GM04504 (cell line): ENCODE data around the gene SPINK4.

ENCODE experiments used
- DNase-seq: peaks from one replicate; pipeline ENCODE4 v3.0.0-alpha.2; 2012; ENCODE audit warnings: low read depth

SPINK4 gene

GRCh38 chr9:33291901-33292300 lies 51.9 kb downstream of the SPINK4 start:
- no peak for DNase-seq

- no peak for DNase-seq
These were observed 53.8 kb downstream of the SPINK4 start for GRCh38 chr9:33293782-33294181.

GRCh38 chr9:33294670-33295432 lies 54.9 kb downstream of the SPINK4 start:
- DNase-seq: no peak

GRCh38 chr9:33295571-33295970 lies 55.6 kb downstream of the SPINK4 start:
- no peak for DNase-seq

- no peak for DNase-seq
These were observed 57.5 kb downstream of the SPINK4 start for GRCh38 chr9:33297432-33297831.
